GM18499 (cell line): ENCODE data around the gene OR51E2.
A peak's percentile ranks its signal among the peaks of the same experiment; 100 is the strongest.
"Not testable (repeated sequence)": the region's sequence is repeated elsewhere in the genome, so short reads cannot be mapped to it uniquely, and the experiment has no call there.

Experiments used
- ATAC-seq: cut with Tn5 transposase; IDR thresholded peaks from one replicate; pipeline ENCODE4 v1.9.1; 2021; ENCODE audit warnings: moderate number of reproducible peaks; ENCODE audit not compliant: insufficient read depth, unreplicated experiment

Gene OR51E2

GRCh38 chr11:4697585-4697984 is at the start of gene OR51E2:
OR51E2 (minus strand) TSS chr11:4697853; CDS start chr11:4682711, 15,142 bp downstream.
- ATAC-seq = no peak

- no peak for ATAC-seq
Measured at GRCh38 chr11:4740735-4741134, 43.1 kb upstream of the OR51E2 start.

GRCh38 chr11:4727171-4727570 is 29.5 kb upstream of the OR51E2 start:
- no peak for ATAC-seq

- ATAC-seq = not testable (repeated sequence)
Measured at GRCh38 chr11:4722616-4723534, 25.2 kb upstream of the OR51E2 start.

GRCh38 chr11:4714300-4714699 is 16.6 kb upstream of the OR51E2 start:
- no peak for ATAC-seq

GRCh38 chr11:4713241-4713640 is 15.6 kb upstream of the OR51E2 start:
- ATAC-seq = no peak

- no peak for ATAC-seq
Measured at GRCh38 chr11:4704790-4705334, 7.2 kb upstream of the OR51E2 start.

- no peak for ATAC-seq
Measured at GRCh38 chr11:4704054-4704789, 6.6 kb upstream of the OR51E2 start, which contains the start of gene MMP26. MMP26 (plus strand) TSS chr11:4704784.

GRCh38 chr11:4700436-4700820 is 2.8 kb upstream of the OR51E2 start:
- ATAC-seq = no peak

GRCh38 chr11:4699697-4700435 is 2.2 kb upstream of the OR51E2 start:
- ATAC-seq = peak; percentile 96

- ATAC-seq = no peak
Measured at GRCh38 chr11:4695442-4695841, 2.2 kb downstream of the OR51E2 start.

- no peak for ATAC-seq
Measured at GRCh38 chr11:4684631-4685285, 12.9 kb downstream of the OR51E2 start.

GRCh38 chr11:4682623-4683419 is 14.8 kb downstream of the OR51E2 start:
- ATAC-seq = no peak

GRCh38 chr11:4680341-4680740 is 17.3 kb downstream of the OR51E2 start:
- no peak for ATAC-seq

- ATAC-seq = no peak
Measured at GRCh38 chr11:4677948-4678347, 19.7 kb downstream of the OR51E2 start.

- ATAC-seq = no peak
Measured at GRCh38 chr11:4673781-4674180, 23.9 kb downstream of the OR51E2 start.

GRCh38 chr11:4672470-4672869 is 25.2 kb downstream of the OR51E2 start:
- ATAC-seq = no peak

- ATAC-seq = no peak
Measured at GRCh38 chr11:4671741-4672140, 25.9 kb downstream of the OR51E2 start.

GRCh38 chr11:4665424-4665823 is 32.2 kb downstream of the OR51E2 start:
- ATAC-seq = no peak
